Prostate gland (tissue), 2 donors: Measurements from ENCODE around the gene ARFIP2. TPM values are rescaled to one million over a fixed set of nuclear protein-coding genes. Genes with fewer than 3 reads are reported as not detected.

Source experiments
- DNase-seq: peaks from one replicate; pipeline ENCODE4 v3.0.0-alpha.2; 2019; ENCODE audit warnings: low spot score
- H3K27ac ChIP-seq, 2 donors: fragments of 200-600 bp; sonication (generic); 2 replicates each; pipeline ENCODE4 v1.5.1; 2017 to 2019
- H3K27me3 ChIP-seq: fragments of 200-600 bp; sonication (generic); replicated peaks from 2 replicates; pipeline ENCODE4 v1.5.1; 2019; ENCODE audit not compliant: insufficient read depth
- H3K36me3 ChIP-seq, 2 donors: fragments of 200-600 bp; sonication (generic); 1 replicate in 1 of 2; 2 replicates in 1 of 2; pipeline versions ENCODE4 v1.5.1 to v1.8.1; 2017 to 2019
- H3K4me1 ChIP-seq: fragments of 200-600 bp; sonication (generic); replicated peaks from 2 replicates; pipeline ENCODE4 v1.5.1; 2019
- H3K4me3 ChIP-seq, 2 donors: fragments of 200-600 bp; sonication (generic); 2 replicates each; pipeline ENCODE4 v1.5.1; 2017 to 2019
- H3K9me3 ChIP-seq: fragments of 200-600 bp; sonication (generic); 2 replicates; pipeline ENCODE4 v1.5.1; 2017
- POLR2A ChIP-seq: fragments of 450-650 bp; IDR thresholded peaks from one replicate; pipeline ENCODE4 v1.6.1; 2016; ENCODE audit warnings: antibody characterized with exemption, mild to moderate bottlenecking
- POLR2AphosphoS5 ChIP-seq: sonication (generic); formaldehyde crosslinking; IDR thresholded peaks from one replicate; pipeline ENCODE4 v1.6.1; 2017; ENCODE audit warnings: antibody characterized with exemption
- WGBS: methylation state at CpG from one replicate; pipeline ENCODE4 v1.1.5; 2018; 5-methylcytosine and 5-hydroxymethylcytosine counted together
- intact Hi-C: fragments of 100-400 bp; cut with DNase I; formaldehyde crosslinking; loops from one replicate; pipeline ENCODE4 v1.14.2; 2022
- total RNA-seq, 2 donors: library from RNA; depleted of rRNA; stranded (reverse); fragments of >200 nt; gene quantifications; one replicate each; pipeline ENCODE4 v1.1.0, GENCODE V29; 2016
- TF ChIP-seq, protein P1 (sequence below), 4 experiments: fragments of 200-600 bp in 2 of 4; fragments of 450-650 bp in 2 of 4; sonication (generic) in 2 of 4; IDR thresholded peaks; 1 replicate in 3 of 4; 2 replicates in 1 of 4; pipeline ENCODE4 v1.5.1; 2016 to 2019; ENCODE audit warnings: antibody characterized with exemption in 4 of 4, mild to moderate bottlenecking in 2 of 4, moderate library complexity in 2 of 4

Gene ARFIP2
- total RNA-seq, 2 donors from 2014 or later: 87.3 to 110 TPM

DNA sequence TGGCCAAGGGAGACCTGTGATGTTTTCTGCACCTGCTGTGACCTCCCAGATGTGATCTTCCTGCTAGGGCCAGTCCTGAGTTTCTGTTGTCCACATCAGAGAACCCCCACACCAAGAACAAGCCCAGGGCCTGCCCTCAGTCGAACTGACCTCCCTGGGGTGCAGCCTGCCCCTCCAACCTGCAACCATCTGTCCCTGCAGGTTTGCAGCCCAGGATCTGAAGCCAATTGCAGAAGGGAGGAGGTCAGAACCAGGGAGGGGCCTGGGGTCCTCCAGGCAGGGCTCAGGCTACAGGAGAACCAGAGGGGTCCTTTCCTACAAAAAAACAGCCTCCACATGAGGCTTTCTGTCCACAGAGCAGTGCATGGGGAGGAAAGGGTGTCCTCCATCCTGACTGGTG, 8.2 kb downstream of the ARFIP2 start:
- Histone ChIP-seq H3K4me1 (peaks cover 7% of the 10 kb centered on the region), H3K4me3 (peak overlapping the region; percentile 67 to 70), H3K36me3 (peaks cover 0 to 5% of the 10 kb centered on the region in 2 donors), H3K9me3 (no peaks in the 10 kb centered on the region), H3K27ac (peak overlapping the region; percentile 85 to 98), H3K27me3 (no peaks in the 10 kb centered on the region)
- intact Hi-C loops: no loop called here
- no peak for TF ChIP-seq POLR2AphosphoS5
- TF ChIP-seq, protein P1, sequence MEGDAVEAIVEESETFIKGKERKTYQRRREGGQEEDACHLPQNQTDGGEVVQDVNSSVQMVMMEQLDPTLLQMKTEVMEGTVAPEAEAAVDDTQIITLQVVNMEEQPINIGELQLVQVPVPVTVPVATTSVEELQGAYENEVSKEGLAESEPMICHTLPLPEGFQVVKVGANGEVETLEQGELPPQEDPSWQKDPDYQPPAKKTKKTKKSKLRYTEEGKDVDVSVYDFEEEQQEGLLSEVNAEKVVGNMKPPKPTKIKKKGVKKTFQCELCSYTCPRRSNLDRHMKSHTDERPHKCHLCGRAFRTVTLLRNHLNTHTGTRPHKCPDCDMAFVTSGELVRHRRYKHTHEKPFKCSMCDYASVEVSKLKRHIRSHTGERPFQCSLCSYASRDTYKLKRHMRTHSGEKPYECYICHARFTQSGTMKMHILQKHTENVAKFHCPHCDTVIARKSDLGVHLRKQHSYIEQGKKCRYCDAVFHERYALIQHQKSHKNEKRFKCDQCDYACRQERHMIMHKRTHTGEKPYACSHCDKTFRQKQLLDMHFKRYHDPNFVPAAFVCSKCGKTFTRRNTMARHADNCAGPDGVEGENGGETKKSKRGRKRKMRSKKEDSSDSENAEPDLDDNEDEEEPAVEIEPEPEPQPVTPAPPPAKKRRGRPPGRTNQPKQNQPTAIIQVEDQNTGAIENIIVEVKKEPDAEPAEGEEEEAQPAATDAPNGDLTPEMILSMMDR (IDR thresholded peaks at IDR 0.05): no peak
- TF ChIP-seq POLR2A: no peak
- no peak for DNase-seq
- WGBS: 0% methylated on average over 1 of the region's 1 CpG

DNA sequence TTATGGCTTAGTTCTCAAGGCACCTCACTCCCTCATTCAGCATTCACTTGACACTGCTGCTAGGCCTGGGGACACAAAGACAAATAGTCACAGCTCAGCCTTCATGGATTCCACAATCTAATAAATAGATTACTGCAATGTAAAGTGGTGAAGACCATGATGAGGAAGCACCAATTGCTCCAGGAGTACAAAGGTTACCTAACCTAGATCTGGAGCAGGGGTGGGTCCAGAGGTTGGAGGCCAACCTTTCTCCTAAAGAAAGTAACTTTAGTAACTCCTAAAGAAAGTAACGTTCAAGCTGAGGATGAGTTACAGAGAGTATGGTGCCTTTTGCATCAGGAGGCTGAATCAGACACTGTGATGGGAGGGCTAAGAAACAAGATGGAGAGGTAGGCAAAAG, 11.5 kb downstream of the ARFIP2 start:
- TF ChIP-seq POLR2A (no peak), POLR2AphosphoS5 (no peak)
- TF ChIP-seq, protein P1 (IDR thresholded peaks at IDR 0.05): no peak
- no peak for DNase-seq
- Histone ChIP-seq H3K4me1 (peaks cover 7% of the 10 kb centered on the region), H3K4me3 (no peak overlapping the region), H3K9me3 (no peaks in the 10 kb centered on the region), H3K27ac (no peak overlapping the region), H3K36me3 (no peaks in the 10 kb centered on the region), H3K27me3 (no peaks in the 10 kb centered on the region)
- WGBS: 97% methylated on average over 1 of the region's 1 CpG
- intact Hi-C loops: no loop called here

DNA sequence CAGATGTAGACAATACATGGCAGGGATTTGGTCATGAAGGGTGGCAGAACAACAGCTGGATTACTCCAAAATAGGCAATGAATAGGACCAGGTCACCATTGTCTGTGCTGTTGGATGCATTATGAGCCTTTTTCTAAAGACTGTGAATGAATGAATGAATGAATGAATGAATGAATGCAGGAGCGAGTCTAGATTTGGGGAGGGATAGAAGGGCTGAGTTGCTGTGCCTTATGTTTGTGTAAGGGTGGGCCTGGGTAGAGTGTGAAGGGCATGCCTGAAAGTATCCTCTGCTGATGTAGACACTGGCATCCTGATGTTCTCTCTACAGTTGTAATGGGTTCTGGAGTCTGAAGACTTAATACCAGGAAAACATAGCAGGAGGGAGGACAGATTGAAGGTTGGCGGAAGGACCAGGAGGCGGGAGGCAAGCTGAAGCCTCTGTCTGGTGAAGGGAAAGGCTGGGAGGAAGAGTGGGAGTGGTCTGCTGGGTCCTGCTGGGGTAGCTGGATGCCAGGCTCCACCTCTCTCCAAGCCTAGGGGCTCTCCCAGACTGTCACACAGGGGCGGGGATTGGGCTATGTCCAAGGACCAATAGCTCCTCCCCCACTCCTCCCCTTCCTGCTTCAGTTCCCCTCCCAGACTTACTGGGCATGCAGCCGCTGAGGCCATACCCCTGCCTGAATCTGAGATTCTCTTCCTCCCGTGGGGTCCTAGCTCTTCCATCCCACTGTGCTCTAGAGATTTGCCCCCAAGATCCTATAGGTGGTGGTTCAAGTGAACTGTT, 12.2 kb downstream of the ARFIP2 start:
- no peaks in the 10 kb centered on the region for H3K27me3 ChIP-seq
- DNase-seq: peak; percentile 42
- H3K4me3 ChIP-seq: no peak overlapping the region
- H3K4me1 ChIP-seq: peaks cover 7% of the 10 kb centered on the region
- WGBS: 33% methylated on average over 6 of the region's 6 CpGs
- TF ChIP-seq, protein P1 (IDR thresholded peaks at IDR 0.05): no peak
- TF ChIP-seq POLR2AphosphoS5 (peak; percentile 32), POLR2A (peak; percentile 23)
- intact Hi-C loops: no loop called here
- no peaks in the 10 kb centered on the region for H3K36me3 ChIP-seq
- no peaks in the 10 kb centered on the region for H3K9me3 ChIP-seq
- no peak overlapping the region for H3K27ac ChIP-seq

DNA sequence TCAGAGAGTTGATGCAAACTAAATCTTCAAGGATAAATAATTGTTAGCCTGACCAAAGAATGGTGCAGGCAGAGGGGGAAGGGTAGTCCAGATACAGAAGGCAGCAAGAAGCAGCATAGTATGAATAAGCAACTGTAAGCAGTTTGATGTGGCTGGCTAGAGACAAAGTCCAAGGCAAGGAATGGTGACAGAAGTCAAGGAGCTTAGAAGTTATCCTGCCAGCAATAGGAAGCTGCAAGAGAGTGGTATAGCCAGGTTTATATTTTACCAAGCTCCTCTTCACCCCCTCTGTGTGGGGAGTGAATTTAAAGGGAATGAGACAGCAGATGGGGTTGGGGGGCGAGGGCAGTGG, 22.1 kb downstream of the ARFIP2 start:
- H3K9me3 ChIP-seq: no peaks in the 10 kb centered on the region
- no peaks in the 10 kb centered on the region for H3K4me1 ChIP-seq
- H3K4me3 ChIP-seq: no peak overlapping the region
- intact Hi-C loops: no loop called here
- no peak for DNase-seq
- H3K27ac ChIP-seq: no peak overlapping the region
- peaks cover 0 to 16% of the 10 kb centered on the region in 2 donors for H3K36me3 ChIP-seq
- no peaks in the 10 kb centered on the region for H3K27me3 ChIP-seq
- TF ChIP-seq, protein P1 (IDR thresholded peaks at IDR 0.05): no peak
- TF ChIP-seq POLR2AphosphoS5 (no peak), POLR2A (no peak)
- WGBS: 92% methylated on average over 1 of the region's 1 CpG
